22Rv1 (cell line): ENCODE results near the gene EYS.

Experiments used
- H3K27ac ChIP-seq: fragments of 450-650 bp; 2 replicates; pipeline ENCODE4 v1.5.1; 2017
- CTCF ChIP-seq: fragments of 450-650 bp; IDR thresholded peaks from 2 replicates; pipeline ENCODE4 v1.5.1; 2017; ENCODE audit warnings: mild to moderate bottlenecking
- ZFX ChIP-seq: fragments of 450-650 bp; IDR thresholded peaks from 2 replicates; pipeline ENCODE4 v1.6.1; 2017; ENCODE audit warnings: antibody characterized with exemption, borderline replicate concordance

EYS gene

GRCh38 chr6:65259059-65259458 lies 448.0 kb downstream of the EYS start:
- TF ChIP-seq ZFX (no peak), CTCF (peak; percentile 21)
- H3K27ac ChIP-seq = no peak overlapping the region

GRCh38 chr6:65253041-65253440 lies 454.0 kb downstream of the EYS start:
- no peak overlapping the region for H3K27ac ChIP-seq
- TF ChIP-seq CTCF (no peak), ZFX (no peak)

GRCh38 chr6:65248101-65248610 lies 458.9 kb downstream of the EYS start:
- no peak overlapping the region for H3K27ac ChIP-seq
- TF ChIP-seq ZFX (no peak), CTCF (no peak)

- H3K27ac ChIP-seq = no peak overlapping the region
- TF ChIP-seq CTCF (no peak), ZFX (no peak)
Measured at GRCh38 chr6:65231616-65232015, 475.4 kb downstream of the EYS start.

GRCh38 chr6:65229825-65230224 lies 477.2 kb downstream of the EYS start:
- TF ChIP-seq ZFX = no peak
- TF ChIP-seq CTCF = no peak
- no peak overlapping the region for H3K27ac ChIP-seq

GRCh38 chr6:65221153-65221552 lies 485.9 kb downstream of the EYS start:
- TF ChIP-seq CTCF = no peak
- TF ChIP-seq ZFX = no peak
- no peak overlapping the region for H3K27ac ChIP-seq

- no peak for TF ChIP-seq CTCF
- no peak for TF ChIP-seq ZFX
- no peak overlapping the region for H3K27ac ChIP-seq
Measured at GRCh38 chr6:65202738-65203137, 504.3 kb downstream of the EYS start.
